Prostate gland (tissue), 2 donors: ENCODE measurements around the gene UNC119B.

Experiments
- POLR2AphosphoS5 ChIP-seq: sonication (generic); formaldehyde crosslinking; IDR thresholded peaks from one replicate; pipeline ENCODE4 v1.6.1; 2017; ENCODE audit warnings: antibody characterized with exemption
- TF ChIP-seq, protein P1 (sequence below), 4 experiments: fragments of 200-600 bp in 2 of 4; fragments of 450-650 bp in 2 of 4; sonication (generic) in 2 of 4; IDR thresholded peaks; 1 replicate in 3 of 4; 2 replicates in 1 of 4; pipeline ENCODE4 v1.5.1; 2016 to 2019; ENCODE audit warnings: antibody characterized with exemption in 4 of 4, mild to moderate bottlenecking in 2 of 4, moderate library complexity in 2 of 4

DNA sequence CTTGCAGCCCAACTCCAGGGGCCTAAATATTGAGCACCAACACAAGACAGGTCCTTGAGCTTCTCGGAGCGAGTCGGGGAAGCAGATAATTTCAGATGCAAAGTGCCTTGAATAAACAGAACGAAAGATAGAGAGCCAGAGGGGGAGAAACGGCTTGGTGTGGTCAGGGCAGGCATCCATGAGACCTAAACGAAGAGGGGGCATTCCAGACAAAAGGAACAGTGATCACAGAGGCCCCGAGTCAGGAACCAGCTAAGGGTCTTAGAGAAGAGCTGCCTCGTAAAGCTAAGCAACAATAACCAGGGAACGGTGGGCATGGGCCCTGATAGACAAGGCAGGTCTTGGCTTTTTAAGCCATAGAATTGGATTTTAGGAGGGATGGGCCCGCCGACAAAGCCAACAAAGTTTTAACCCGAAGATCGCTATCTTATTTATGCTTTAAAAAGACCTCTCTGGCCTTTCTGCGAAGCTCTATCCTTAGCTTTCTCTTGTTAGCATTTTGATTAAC, 14.9 kb downstream of the UNC119B start:
- TF ChIP-seq, protein P1, sequence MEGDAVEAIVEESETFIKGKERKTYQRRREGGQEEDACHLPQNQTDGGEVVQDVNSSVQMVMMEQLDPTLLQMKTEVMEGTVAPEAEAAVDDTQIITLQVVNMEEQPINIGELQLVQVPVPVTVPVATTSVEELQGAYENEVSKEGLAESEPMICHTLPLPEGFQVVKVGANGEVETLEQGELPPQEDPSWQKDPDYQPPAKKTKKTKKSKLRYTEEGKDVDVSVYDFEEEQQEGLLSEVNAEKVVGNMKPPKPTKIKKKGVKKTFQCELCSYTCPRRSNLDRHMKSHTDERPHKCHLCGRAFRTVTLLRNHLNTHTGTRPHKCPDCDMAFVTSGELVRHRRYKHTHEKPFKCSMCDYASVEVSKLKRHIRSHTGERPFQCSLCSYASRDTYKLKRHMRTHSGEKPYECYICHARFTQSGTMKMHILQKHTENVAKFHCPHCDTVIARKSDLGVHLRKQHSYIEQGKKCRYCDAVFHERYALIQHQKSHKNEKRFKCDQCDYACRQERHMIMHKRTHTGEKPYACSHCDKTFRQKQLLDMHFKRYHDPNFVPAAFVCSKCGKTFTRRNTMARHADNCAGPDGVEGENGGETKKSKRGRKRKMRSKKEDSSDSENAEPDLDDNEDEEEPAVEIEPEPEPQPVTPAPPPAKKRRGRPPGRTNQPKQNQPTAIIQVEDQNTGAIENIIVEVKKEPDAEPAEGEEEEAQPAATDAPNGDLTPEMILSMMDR (IDR thresholded peaks at IDR 0.05): no peak
- TF ChIP-seq POLR2AphosphoS5: no peak
